NK-92 treated with Interleukin-12 subunit alpha and Interleukin-12 subunit beta, amount 100 ng/mL, for 24 hours (cell line): ENCODE data around the gene DCUN1D4.

Experiments
- DNase-seq: peaks from one replicate; lab custom pipeline; 2025; lab: John Stamatoyannopoulos, UW

The DCUN1D4 gene

GRCh38 chr4:51842554-51843308, at the start of gene DCUN1D4:
TSS of gene DCUN1D4 (plus strand) at chr4:51843153. CDS start at chr4:51843243, 90 bp downstream.
- DNase-seq = peak; percentile 79

DNA sequence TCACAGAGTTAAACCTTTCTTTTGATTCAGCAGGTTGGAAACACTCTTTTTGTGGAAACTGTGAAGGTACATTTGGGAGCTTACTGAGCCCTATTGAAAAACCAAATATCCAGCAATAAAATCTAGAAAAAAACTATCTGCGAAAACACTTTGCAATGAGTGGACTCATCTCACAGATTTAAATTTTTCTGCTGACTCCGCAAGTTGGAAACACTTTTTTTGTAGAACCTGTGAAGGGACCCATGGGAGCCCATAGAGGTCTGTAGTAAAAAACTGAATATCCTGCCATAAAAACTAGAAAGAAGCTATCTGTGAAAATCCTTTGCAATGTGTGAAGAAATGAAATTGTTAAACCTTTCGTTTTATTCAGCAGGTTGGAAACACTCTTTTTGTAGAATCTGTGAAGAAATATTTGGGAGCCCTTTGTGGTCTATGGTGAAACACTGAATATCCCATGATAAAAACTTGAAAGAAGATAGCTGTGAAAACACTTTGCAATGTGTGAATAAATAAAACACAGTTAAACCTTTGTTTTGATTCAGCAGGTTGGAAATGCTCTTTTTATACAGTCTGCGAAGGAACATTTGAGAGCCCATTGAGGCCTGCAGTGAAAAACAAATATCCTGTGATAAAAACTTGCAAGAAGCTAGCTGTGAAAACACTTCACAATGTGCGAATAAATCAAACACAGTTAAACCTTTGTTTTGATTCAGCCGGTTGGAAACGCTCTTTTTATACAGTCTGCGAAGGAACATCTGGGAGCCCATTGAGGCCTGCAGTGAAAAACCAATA, 22.3 kb upstream of the DCUN1D4 start:
- DNase-seq = no peak

- DNase-seq = no peak
Observed at GRCh38 chr4:51825341-51825740, 17.6 kb upstream of the DCUN1D4 start.

DNA sequence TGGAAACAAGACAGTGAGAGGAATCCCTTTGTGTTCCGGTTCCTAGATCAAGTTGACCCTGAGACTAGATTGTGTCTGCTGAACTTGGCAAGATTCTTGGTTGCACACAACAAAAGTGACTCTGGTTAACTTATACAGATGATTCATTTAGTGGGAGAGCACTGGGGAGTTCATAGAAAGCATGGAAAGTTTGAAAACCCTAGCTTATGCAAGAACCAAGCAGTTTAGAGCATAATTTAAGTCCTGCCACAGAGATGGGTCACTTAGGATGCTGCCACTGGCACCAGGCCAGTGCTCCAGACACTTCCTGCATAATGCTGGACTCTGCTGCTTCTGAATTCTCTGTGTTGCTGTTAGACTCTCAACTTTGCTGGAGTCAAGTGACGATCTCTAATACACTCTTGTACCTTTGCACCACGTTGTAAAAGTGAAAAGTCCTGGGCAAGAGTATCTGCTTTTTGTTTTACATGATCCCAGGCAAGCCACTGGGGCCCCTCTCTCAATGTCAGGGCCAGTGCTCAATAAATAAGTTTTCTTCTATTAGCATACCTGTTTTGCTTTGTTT, 12.7 kb upstream of the DCUN1D4 start:
- no peak for DNase-seq

- no peak for DNase-seq
Observed at GRCh38 chr4:51831133-51831532, 11.8 kb upstream of the DCUN1D4 start.

GRCh38 chr4:51833236-51833635, 9.7 kb upstream of the DCUN1D4 start:
- DNase-seq = no peak

DNA sequence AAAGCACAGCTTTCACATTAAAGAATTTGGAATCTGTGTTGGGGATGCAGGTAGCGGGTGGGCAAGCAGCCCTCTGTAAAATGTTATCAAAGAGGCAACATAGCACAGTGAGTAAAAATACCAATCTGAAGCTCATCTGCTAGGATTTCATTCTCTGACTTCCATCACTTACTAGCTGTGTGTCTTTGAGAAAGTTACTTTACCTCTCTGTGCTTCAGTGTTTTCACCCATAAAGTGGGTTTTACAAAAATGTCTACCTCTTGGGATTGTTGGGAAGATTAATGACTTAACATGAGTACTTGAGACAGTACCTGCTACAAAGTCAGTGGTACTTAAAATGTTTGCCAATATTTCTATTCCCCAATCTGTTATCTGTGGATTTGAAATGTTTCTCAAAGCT, 7.9 kb upstream of the DCUN1D4 start:
- no peak for DNase-seq

- DNase-seq = no peak
Observed at GRCh38 chr4:51835855-51836254, 7.1 kb upstream of the DCUN1D4 start.

DNA sequence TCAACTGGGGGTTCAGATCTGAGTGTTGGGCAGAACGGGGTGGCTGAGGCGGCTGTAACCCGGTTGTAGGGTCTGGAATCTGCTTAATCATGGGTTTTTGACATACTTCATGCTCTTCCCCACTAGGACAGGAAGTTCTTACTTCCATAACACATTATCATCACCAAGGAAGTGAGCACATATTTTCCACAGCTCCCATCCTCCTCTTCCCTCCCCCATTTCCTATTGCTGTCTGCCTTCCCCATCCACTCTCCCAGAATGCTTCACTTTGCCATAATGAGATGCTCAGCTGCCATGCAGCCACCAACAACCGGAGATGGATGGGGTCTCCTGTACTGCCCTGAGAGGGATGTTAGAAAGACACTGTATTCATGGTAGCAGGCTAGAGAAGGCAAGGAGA, 6.4 kb upstream of the DCUN1D4 start:
- DNase-seq = no peak

DNA sequence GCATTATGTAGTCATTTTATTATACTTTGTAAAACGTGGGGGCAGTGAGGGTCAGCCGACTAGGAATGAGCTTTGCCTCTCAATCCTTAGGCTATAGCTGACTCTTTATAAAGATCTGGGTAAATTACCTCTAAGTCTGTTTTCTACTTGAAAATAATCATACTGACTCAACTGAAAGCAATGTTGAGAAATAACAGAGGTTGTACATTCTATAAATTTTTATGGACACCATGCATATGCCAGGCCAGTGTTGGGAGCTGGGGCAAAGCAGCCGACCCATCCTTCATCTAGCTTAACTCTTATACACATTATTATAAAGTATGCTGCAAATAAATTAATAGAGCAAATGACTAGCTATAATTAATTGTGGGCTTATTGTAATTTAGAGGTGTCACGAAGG, 2.2 kb upstream of the DCUN1D4 start:
- no peak for DNase-seq

GRCh38 chr4:51842167-51842553, 793 bp upstream of the DCUN1D4 start:
- no peak for DNase-seq

- no peak for DNase-seq
Observed at GRCh38 chr4:51843309-51844152, 578 bp downstream of the DCUN1D4 start.

DNA sequence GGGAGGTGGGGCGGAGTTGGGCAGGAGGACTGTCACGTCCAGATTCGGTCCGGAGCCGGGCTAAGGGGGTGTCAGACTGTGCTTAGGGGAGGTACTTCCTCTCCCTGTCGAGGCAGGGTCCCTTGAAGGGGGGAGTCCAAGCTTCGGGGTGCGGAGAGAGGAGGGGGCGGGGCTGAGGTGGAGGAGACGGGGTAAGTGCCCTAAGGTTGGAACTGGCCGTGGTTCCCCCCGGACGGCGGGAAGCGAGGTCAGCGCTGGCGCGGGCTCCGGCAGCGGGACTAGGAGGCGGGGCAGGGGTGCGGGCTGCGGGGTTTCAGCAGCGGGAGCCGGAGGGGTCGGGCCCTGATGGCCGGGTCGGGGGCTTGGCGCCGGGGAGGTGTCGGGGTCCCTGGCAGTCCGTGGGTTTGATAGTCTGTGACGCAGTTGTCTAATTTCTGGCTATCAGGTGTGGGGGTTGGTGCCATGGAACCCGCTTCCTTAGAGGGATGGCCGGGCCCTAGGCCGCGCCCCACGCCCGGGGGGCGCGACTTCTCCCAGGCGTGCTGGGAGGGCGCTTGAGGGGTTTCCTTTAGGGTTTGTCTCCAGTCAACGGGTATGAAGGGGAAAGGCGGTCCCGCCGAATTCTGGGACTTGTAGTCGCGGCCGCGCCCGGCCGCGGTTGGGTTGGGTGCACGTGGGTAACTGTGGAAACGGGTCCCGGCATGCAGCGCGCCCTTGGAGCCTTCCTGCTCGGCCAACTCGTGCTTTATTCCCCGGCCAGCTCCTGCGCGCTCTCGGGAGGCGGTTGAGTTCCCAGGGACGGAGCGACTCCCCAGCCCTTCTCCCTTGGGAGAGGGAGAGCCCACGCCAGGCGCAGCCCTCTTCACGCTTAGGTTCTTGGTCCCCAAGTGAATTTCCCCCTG, 1.5 kb downstream of the DCUN1D4 start:
- no peak for DNase-seq

DNA sequence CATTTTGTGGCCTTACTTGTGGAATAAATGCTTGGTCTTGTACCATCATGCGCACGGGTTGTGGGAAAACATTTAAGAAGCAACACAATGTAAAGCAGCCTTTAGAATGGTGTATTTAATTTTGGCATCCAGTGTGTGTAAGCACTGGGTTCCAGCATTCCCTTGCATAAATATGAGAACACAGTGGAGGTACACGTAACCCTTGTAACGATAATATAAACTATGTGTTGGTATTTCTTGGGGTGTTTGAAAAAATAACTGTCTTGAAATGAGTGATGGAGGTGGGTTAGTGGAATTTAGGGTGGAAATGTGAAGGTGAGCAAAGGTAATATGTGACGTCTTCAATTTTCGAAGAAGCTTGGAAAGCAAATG, 2.1 kb downstream of the DCUN1D4 start:
- DNase-seq = no peak

DNA sequence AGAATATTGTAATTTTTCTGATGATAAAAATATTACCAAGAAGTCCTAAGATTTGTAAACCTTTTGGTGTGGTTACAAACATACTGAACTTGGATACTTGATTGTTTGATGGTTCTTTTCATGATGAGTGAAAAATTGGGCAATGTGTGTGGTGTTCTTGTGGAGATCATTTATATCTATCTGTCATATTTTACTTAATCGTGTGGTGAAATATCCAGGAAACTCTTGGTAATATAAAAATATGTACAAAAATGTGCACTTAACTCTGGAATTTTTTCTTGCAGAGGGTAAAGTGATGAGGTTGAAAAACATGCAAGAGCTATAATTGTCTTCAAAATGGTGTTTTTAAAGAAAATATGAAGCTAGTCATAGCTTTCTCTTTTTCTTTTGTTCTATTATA, 2.8 kb downstream of the DCUN1D4 start:
- no peak for DNase-seq

- no peak for DNase-seq
Observed at GRCh38 chr4:51849430-51849829, 6.5 kb downstream of the DCUN1D4 start.

GRCh38 chr4:51850294-51850693, 7.3 kb downstream of the DCUN1D4 start:
- DNase-seq = no peak

DNA sequence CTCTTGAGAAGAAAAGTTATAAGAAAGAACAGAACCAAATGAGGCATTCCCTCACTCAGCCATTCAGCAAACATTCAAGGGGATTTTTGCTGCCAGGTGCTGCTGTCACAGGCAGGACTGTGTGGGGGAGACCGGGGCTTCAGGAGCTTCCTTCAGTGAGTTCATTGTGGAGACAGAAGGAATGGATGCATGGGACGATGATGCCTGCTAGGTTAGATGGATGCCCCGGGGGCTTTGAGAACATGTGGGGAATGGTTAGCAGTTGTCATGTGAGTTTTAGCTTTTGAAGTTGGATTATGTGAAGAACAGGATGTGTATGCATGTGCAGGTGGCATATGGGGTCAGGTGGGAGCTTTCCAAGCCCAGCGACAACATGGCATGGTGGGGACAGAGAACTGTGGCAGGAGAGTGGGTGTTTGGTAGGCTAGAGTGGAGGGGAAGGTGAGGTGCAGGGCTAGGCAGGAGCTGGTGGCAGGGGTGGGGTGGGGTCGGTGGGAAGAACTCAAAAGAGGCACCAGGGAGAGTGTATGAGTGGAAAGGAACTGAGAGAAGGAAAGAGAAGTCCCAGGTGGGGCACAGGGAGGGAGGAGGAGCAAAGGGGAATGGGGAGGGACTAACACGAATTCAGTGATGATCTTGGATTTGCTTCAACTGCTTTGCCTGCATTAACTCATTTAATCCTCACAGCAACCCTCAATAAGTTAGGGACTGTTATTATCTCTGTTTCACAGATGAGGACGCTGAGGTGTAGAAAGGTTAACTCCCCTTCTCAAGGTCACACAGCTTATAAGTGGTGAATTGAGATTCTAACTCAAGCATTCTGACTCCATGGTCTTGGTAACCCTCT, 8.4 kb downstream of the DCUN1D4 start:
- no peak for DNase-seq

DNA sequence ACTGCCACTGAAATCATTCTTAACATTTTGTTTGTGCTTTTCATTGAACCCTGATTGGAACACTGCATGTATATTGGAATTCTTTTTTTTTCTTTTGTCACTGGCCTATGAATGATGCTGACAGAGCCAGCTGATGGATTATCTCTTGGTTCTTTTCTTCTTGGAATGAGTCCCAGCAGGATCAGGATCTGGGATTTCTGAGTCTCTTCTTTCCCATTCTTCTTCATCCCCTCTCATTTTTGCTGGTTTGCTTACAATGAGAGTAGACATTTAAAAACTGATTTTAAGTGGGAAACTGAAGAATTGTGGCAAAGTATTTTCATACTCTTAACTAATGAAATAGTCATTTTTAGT, 9.0 kb downstream of the DCUN1D4 start:
- no peak for DNase-seq

GRCh38 chr4:51853027-51853682, 10.2 kb downstream of the DCUN1D4 start:
- DNase-seq = no peak
